ENCODE results near the gene DNAJC3.
"Not testable (repeated sequence)": the region's sequence is repeated elsewhere in the genome, so short reads cannot be mapped to it uniquely, and the experiment has no call there.

Gene DNAJC3

GRCh38 chr13:95676105-95676761 is 706 bp upstream of the DNAJC3 start:
- peak; percentile 29 for DNase-seq (ENCODE audit: low spot score)

- peak; percentile 31 for DNase-seq (ENCODE audit: low spot score)
These were observed 776 bp downstream of the DNAJC3 start for GRCh38 chr13:95677564-95678266.

- DNase-seq (ENCODE audit: low spot score): no peak
These were observed 2.0 kb downstream of the DNAJC3 start for GRCh38 chr13:95678967-95679366.

- no peak for DNase-seq (ENCODE audit: low spot score)
These were observed 2.8 kb downstream of the DNAJC3 start for GRCh38 chr13:95679722-95680121.

GRCh38 chr13:95684418-95684817 is 7.5 kb downstream of the DNAJC3 start:
- DNase-seq (ENCODE audit: low spot score): peak; percentile 31

- DNase-seq (ENCODE audit: low spot score): not testable (repeated sequence)
These were observed 8.0 kb downstream of the DNAJC3 start for GRCh38 chr13:95684960-95685359.

GRCh38 chr13:95689582-95689926 is 12.6 kb downstream of the DNAJC3 start:
- DNase-seq (ENCODE audit: low spot score): no peak

GRCh38 chr13:95690986-95691385 is 14.0 kb downstream of the DNAJC3 start:
- DNase-seq (ENCODE audit: low spot score): not testable (repeated sequence)

GRCh38 chr13:95697052-95697680 is 20.2 kb downstream of the DNAJC3 start:
- no peak for DNase-seq (ENCODE audit: low spot score)

- peak; percentile 19 for DNase-seq (ENCODE audit: low spot score)
These were observed 21.3 kb downstream of the DNAJC3 start for GRCh38 chr13:95698047-95698749.

- no peak for DNase-seq (ENCODE audit: low spot score)
These were observed 26.6 kb downstream of the DNAJC3 start for GRCh38 chr13:95703576-95703975.

- no peak for DNase-seq (ENCODE audit: low spot score)
These were observed 27.6 kb downstream of the DNAJC3 start for GRCh38 chr13:95704510-95704909.

- no peak for DNase-seq (ENCODE audit: low spot score)
These were observed 29.4 kb downstream of the DNAJC3 start for GRCh38 chr13:95706356-95706755.

GRCh38 chr13:95707035-95707434 is 30.1 kb downstream of the DNAJC3 start:
- no peak for DNase-seq (ENCODE audit: low spot score)

- peak; percentile 30 for DNase-seq (ENCODE audit: low spot score)
These were observed 30.8 kb downstream of the DNAJC3 start for GRCh38 chr13:95707442-95708390.

- no peak for DNase-seq (ENCODE audit: low spot score)
These were observed 31.4 kb downstream of the DNAJC3 start for GRCh38 chr13:95708391-95708774.

GRCh38 chr13:95708811-95709500 is 32.0 kb downstream of the DNAJC3 start:
- no peak for DNase-seq (ENCODE audit: low spot score)

GRCh38 chr13:95710313-95710712 is 33.4 kb downstream of the DNAJC3 start:
- no peak for DNase-seq (ENCODE audit: low spot score)

GRCh38 chr13:95712846-95713245 is 35.9 kb downstream of the DNAJC3 start:
- not testable (repeated sequence) for DNase-seq (ENCODE audit: low spot score)

GRCh38 chr13:95713651-95714050 is 36.7 kb downstream of the DNAJC3 start:
- DNase-seq (ENCODE audit: low spot score): no peak

Measured in pons (tissue), 1 donor.